Activated T-helper 9 cell treated with anti-CD3 and anti-CD28 coated beads, Interleukin-2, amount 50 U/mL, for 16 hours (primary cell): Measurements from ENCODE around the gene SLC25A47.
"Not testable (repeated sequence)": the region's sequence is repeated elsewhere in the genome, so short reads cannot be mapped to it uniquely, and the experiment has no call there.

Experiments
- DNase-seq: peaks from one replicate; pipeline ENCODE4 v3.0.0-alpha.2; 2020; ENCODE audit warnings: low read depth

SLC25A47 gene, protein sequence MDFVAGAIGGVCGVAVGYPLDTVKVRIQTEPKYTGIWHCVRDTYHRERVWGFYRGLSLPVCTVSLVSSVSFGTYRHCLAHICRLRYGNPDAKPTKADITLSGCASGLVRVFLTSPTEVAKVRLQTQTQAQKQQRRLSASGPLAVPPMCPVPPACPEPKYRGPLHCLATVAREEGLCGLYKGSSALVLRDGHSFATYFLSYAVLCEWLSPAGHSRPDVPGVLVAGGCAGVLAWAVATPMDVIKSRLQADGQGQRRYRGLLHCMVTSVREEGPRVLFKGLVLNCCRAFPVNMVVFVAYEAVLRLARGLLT

GRCh38 chr14:100323121-100323941, at the start of gene SLC25A47:
Gene SLC25A47, plus strand, starts transcription at chr14:100323339. Its CDS starts 76 bp downstream, at chr14:100323415.
- no peak for DNase-seq

GRCh38 chr14:100274250-100274649, 48.9 kb upstream of the SLC25A47 start:
- no peak for DNase-seq

DNA sequence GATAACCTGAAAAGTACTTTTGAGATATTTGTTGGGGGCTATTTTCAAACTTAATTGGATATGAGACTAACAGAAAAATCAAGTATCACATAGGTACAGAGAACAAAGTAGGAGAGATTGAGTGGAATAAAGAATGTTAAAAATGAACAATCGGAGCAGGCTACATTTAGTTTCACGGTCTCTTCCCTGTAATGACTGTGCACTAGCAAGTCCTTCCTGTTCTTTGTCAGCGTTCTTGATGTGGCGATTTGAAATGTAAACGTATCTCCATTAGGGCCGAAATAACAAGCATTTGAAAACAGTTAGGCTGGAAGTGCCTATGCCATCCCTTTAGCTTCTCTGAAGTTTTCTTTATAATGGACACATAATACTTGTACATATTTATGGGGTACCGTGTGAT, 47.9 kb upstream of the SLC25A47 start:
- DNase-seq = no peak

DNA sequence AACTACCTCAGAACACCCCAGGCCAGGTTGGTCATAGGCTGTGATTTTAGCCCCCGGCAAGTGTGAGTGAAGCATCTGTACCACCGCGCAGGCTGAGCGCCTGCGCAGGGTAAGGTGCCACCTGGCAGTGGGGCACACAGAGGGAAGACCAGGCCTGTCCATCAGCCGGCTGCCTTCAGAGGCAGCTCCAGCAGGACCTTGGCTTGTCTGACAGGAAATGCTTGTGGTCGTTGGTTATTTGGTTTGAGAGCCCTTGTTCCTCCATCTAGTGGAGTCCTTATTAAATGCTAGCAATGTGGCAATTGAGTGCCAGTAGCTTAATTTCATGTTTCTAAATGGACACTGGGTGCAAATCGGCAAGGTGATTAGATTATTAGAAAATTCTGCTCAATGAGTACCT, 44.4 kb upstream of the SLC25A47 start:
- DNase-seq = no peak

DNA sequence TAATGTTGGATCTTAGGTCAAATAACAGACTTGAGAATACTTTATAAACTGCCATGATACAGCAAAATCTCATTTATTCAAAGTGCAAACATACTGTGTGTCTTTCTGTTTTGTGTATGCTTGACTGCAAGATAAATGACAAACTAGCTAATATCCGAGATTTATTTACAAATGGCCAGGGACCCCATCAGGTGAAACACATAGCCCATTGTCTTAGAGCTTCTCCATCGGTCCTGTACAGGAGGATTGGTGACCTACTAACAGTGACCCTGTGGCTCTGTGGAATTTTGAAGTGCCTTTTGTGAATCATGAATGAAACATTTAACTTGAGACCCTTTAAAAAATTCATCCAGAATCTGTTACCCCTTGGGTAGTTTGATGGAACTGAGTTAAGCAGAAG, 44.0 kb upstream of the SLC25A47 start:
- no peak for DNase-seq

DNA sequence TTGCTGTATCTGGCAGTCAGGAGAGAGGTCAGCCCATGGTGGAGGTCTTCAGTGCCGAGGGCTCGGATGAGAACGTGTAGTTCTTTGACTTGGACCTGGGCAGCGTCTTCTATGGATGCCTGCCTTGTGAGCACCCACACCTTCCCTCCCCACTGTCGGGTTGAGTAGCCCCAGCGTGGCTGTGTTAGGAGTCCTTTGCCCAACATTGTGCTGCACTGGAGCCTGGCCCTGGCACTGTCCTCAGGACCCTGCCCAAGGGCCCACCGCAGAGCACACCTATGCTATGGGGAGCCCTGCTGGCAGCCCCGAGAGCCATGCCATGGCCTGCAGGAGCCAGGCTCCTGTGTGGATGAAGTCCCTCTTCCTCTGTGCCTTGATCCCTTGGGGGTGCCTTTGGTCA, 43.6 kb upstream of the SLC25A47 start:
- DNase-seq = no peak

- no peak for DNase-seq
Measured at GRCh38 chr14:100281286-100282082, 41.7 kb upstream of the SLC25A47 start.

GRCh38 chr14:100282083-100282350, 41.1 kb upstream of the SLC25A47 start:
- DNase-seq = no peak

- no peak for DNase-seq
Measured at GRCh38 chr14:100282766-100283419, 40.2 kb upstream of the SLC25A47 start.

DNA sequence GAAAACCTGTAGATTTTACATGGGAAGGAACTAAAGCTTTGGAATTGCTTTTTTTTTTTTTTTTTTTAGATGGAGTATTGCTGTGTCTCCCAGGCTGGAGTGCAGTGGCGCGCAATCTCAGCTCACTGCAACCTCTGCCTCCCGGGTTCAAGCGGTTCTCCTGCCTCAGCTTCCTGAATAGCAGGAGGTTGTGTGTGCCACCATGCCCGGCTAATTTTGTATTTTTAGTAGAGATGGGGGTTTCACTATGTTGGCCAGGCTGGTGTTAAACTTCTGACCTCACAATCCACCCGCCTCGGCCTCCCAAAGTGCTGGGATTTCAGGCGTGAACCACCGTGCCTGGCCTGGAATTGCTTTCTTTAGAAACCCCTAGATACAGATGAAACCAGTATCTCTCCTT, 39.7 kb upstream of the SLC25A47 start:
- not testable (repeated sequence) for DNase-seq

- no peak for DNase-seq
Measured at GRCh38 chr14:100283984-100284881, 38.9 kb upstream of the SLC25A47 start.

GRCh38 chr14:100285021-100285912, 37.9 kb upstream of the SLC25A47 start:
- peak; percentile 70 for DNase-seq

- no peak for DNase-seq
Measured at GRCh38 chr14:100285913-100286400, 37.2 kb upstream of the SLC25A47 start.

DNA sequence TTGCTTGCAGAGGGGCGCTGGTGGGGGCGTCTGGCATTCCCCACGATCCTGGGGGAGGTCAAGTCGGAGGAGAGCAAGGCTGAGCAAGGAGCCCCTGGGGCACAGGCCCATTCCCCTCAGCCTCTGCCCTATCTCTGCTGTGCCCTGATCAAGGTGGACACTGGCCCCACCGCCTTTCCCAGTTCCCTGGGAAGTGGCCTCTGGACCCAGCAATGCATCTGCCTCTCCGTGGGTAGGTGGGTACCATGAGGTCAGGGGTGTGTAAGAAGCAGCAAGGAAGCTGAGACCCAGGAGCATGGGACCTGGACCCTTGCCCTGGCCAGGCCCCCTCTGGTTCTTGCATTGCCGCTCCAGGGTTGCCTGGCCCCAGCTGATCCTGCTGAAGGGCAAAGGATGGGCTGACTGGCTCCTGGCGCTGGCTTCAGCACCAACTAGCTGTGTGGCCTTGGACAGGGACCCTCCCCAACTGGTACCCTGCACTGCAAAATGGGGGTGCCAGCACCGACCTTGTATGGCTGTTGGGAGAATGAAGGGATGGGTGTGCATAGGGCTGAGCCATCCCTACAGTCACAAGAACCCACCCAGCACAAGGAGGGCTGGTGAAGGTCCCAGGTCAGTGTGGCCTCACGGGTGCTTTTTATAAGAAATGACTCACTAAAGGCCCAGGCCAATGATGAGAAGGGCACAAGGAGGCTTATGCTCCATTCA, 36.5 kb upstream of the SLC25A47 start:
- DNase-seq = no peak

- no peak for DNase-seq
Measured at GRCh38 chr14:100287202-100287997, 35.7 kb upstream of the SLC25A47 start.

DNA sequence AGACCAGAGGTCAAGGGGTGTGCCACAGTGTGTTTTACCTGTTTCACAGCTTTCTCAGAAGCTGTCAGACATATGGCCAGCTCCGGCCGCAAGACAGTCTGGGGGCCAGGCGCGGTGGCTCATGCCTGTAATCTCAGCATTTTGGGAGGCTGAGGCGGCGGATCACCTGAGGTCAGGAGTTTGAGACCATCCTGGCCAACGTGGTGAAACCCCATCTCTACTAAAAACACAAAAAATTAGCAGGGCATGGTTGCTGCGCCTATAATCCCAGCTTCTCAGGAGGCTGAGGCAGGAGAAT, 35.2 kb upstream of the SLC25A47 start:
- DNase-seq = not testable (repeated sequence)

GRCh38 chr14:100288382-100289185, 34.6 kb upstream of the SLC25A47 start:
- no peak for DNase-seq
